WTC11 (cell line): Measurements from ENCODE around the gene PGAP6. TPM values are rescaled to one million over a fixed set of nuclear protein-coding genes. Genes with fewer than 3 reads are reported as not detected.

Source experiments
- ATAC-seq: fragments of 200-7000 bp; cut with Tn5 transposase; 2 replicates; pipeline ENCODE4 v1.10.0; 2021; ENCODE audit warnings: mild to moderate bottlenecking, moderate library complexity
- CTCF ChIA-PET: fragments of 300-600 bp; sonication (Branson Sonifier 250); formaldehyde crosslinking; loops from one replicate; lab custom pipeline; 2021; ENCODE audit warnings: antibody characterized with exemption; lab: Charles Lee
- POLR2A ChIA-PET: fragments of 350-600 bp; sonication (Branson Sonifier 250); formaldehyde crosslinking; loops from one replicate; lab custom pipeline; 2021; ENCODE audit warnings: antibody characterized with exemption; lab: Charles Lee
- DNase-seq: peaks from one replicate; pipeline ENCODE4 v3.0.0; 2021; ENCODE audit warnings: low spot score
- H3K27ac Mint-ChIP-seq: 2 replicates; pipeline ENCODE4 v1.8.0; 2021; ENCODE audit warnings: mixed read lengths
- H3K27me3 Mint-ChIP-seq: 2 replicates; pipeline ENCODE4 v1.8.0; 2021; ENCODE audit warnings: low read depth, mild to moderate bottlenecking, moderate library complexity, mixed read lengths
- H3K36me3 Mint-ChIP-seq: 2 replicates; pipeline ENCODE4 v1.8.0; 2021; ENCODE audit warnings: mixed read lengths
- H3K4me1 Mint-ChIP-seq: 2 replicates; pipeline ENCODE4 v1.8.0; 2022; ENCODE audit warnings: mixed read lengths
- H3K4me3 Mint-ChIP-seq: 2 replicates; pipeline ENCODE4 v1.8.0; 2021; ENCODE audit warnings: mild to moderate bottlenecking, moderate library complexity, mixed read lengths
- H3K9me3 Mint-ChIP-seq: 2 replicates; pipeline ENCODE4 v1.8.0; 2021; ENCODE audit warnings: mixed read lengths
- ATF2 ChIP-seq: sonication (generic); formaldehyde crosslinking; IDR thresholded peaks from 2 replicates; pipeline ENCODE4 v1.8.1; 2022; ENCODE audit warnings: low read depth, missing genetic modification reagents, borderline replicate concordance
- CTCF ChIP-seq: fragments of 200-600 bp; IDR thresholded peaks from 2 replicates; pipeline ENCODE4 v1.8.0; 2022; ENCODE audit warnings: antibody characterized with exemption
- E2F1 ChIP-seq: sonication (generic); formaldehyde crosslinking; IDR thresholded peaks from 2 replicates; pipeline ENCODE4 v1.8.0; 2022; ENCODE audit warnings: mild to moderate bottlenecking, missing genetic modification reagents
- E2F5 ChIP-seq: sonication (generic); formaldehyde crosslinking; IDR thresholded peaks from 2 replicates; pipeline ENCODE4 v1.8.1; 2022; ENCODE audit warnings: mild to moderate bottlenecking, moderate library complexity, missing genetic modification reagents
- ETV6 ChIP-seq: sonication (generic); formaldehyde crosslinking; IDR thresholded peaks from 2 replicates; pipeline ENCODE4 v1.8.1; 2022; ENCODE audit warnings: mild to moderate bottlenecking, missing genetic modification reagents
- GRHL2 ChIP-seq: fragments of 250-450 bp; sonication (Bioruptor Pico); IDR thresholded peaks from 2 replicates; pipeline ENCODE4 v1.8.0; 2022; ENCODE audit warnings: mild to moderate bottlenecking, moderate library complexity; ENCODE audit not compliant: insufficient replicate concordance, severe bottlenecking
- JAZF1 ChIP-seq: fragments of 250-450 bp; sonication (Bioruptor Pico); IDR thresholded peaks from 2 replicates; pipeline ENCODE4 v1.9.0; 2021; ENCODE audit warnings: moderate library complexity, mild to moderate bottlenecking, inconsistent platforms
- KAT7 ChIP-seq: sonication (generic); formaldehyde crosslinking; IDR thresholded peaks from 2 replicates; pipeline ENCODE4 v1.8.1; 2023; ENCODE audit warnings: missing genetic modification reagents, mild to moderate bottlenecking, borderline replicate concordance
- SMAD3 ChIP-seq: sonication (generic); formaldehyde crosslinking; IDR thresholded peaks from 2 replicates; pipeline ENCODE4 v1.8.0; 2022; ENCODE audit warnings: missing genetic modification reagents, mild to moderate bottlenecking, borderline replicate concordance
- SOX15 ChIP-seq: fragments of 250-450 bp; sonication (Bioruptor Pico); IDR thresholded peaks from 2 replicates; pipeline ENCODE4 v1.9.0; 2021; ENCODE audit warnings: mild to moderate bottlenecking
- USF1 ChIP-seq: sonication (generic); formaldehyde crosslinking; IDR thresholded peaks from 2 replicates; pipeline ENCODE4 v1.8.0; 2022; ENCODE audit warnings: mild to moderate bottlenecking, missing genetic modification reagents
- ZBTB43 ChIP-seq: sonication (generic); formaldehyde crosslinking; IDR thresholded peaks from 2 replicates; pipeline ENCODE4 v1.8.1; 2023; ENCODE audit warnings: mild to moderate bottlenecking, missing genetic modification reagents
- ZNF121 ChIP-seq: sonication (generic); formaldehyde crosslinking; IDR thresholded peaks from 2 replicates; pipeline ENCODE4 v1.8.0; 2023; ENCODE audit warnings: missing genetic modification reagents
- ZNF317 ChIP-seq: sonication (generic); formaldehyde crosslinking; IDR thresholded peaks from 2 replicates; pipeline ENCODE4 v1.8.1; 2023; ENCODE audit warnings: low read depth, mild to moderate bottlenecking, moderate library complexity, missing genetic modification reagents, borderline replicate concordance
- ZNF416 ChIP-seq: fragments of 250-450 bp; sonication (Bioruptor Pico); IDR thresholded peaks from 2 replicates; pipeline ENCODE4 v1.9.0; 2021; ENCODE audit warnings: mild to moderate bottlenecking, inconsistent platforms
- total RNA-seq: library from RNA; stranded (reverse); gene quantifications from 3 replicates; pipeline ENCODE4 v1.2.3, GENCODE V29; 2021
- TF ChIP-seq, protein P1 (sequence below): sonication (generic); formaldehyde crosslinking; IDR thresholded peaks from 2 replicates; pipeline ENCODE4 v1.8.1; 2022; ENCODE audit warnings: missing genetic modification reagents, borderline replicate concordance
- TF ChIP-seq, protein P2 (sequence below): sonication (generic); formaldehyde crosslinking; IDR thresholded peaks from 2 replicates; pipeline ENCODE4 v1.8.1; 2023; ENCODE audit warnings: mild to moderate bottlenecking, missing genetic modification reagents, borderline replicate concordance

Gene PGAP6
- total RNA-seq, 1 experiment from 2014 or later = 108 TPM

DNA sequence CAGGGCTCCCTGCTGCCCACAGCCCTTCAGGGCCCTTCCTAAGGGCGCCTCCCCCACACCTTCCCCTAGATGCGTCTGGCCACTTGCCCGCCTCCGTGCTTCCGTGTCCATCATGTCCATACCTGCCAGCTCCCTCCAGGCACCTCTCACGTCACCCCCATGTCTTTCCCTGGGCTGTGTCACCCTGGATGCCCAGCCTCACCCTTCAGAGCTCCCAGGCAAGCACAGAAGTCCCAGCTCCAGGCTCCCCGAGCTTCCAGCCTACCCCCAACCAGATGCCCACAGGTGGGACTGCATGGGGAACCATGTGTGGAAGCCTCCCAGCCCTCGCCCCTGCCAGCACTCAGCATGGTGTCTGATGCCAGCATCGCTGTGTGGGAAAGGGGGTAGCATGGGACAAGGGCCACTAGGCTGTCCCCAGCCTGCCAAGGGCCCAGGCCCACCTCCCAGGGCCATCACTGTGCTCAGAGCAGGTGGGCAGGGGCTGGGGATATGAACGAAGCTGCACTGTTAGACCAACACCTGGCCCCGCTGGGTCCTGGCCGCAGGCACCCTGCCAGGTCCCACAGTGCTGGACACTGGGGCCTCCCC is 27.4 kb downstream of the PGAP6 start:
- no peaks in the 10 kb centered on the region for H3K9me3 Mint-ChIP-seq
- H3K27ac Mint-ChIP-seq = no peak overlapping the region
- peak overlapping the region; percentile 42; the same call in 1 of the 2 replicates for H3K4me3 Mint-ChIP-seq
- POLR2A ChIA-PET = no interaction called here
- H3K27me3 Mint-ChIP-seq = no peaks in the 10 kb centered on the region; the same call in 1 of the 2 replicates
- DNase-seq = no peak
- TF ChIP-seq E2F1 (CRISPR knock-in tag) (no peak), ZNF416 (CRISPR knock-in tag) (no peak), CTCF (no peak), JAZF1 (CRISPR knock-in tag) (no peak)
- TF ChIP-seq, protein P1, sequence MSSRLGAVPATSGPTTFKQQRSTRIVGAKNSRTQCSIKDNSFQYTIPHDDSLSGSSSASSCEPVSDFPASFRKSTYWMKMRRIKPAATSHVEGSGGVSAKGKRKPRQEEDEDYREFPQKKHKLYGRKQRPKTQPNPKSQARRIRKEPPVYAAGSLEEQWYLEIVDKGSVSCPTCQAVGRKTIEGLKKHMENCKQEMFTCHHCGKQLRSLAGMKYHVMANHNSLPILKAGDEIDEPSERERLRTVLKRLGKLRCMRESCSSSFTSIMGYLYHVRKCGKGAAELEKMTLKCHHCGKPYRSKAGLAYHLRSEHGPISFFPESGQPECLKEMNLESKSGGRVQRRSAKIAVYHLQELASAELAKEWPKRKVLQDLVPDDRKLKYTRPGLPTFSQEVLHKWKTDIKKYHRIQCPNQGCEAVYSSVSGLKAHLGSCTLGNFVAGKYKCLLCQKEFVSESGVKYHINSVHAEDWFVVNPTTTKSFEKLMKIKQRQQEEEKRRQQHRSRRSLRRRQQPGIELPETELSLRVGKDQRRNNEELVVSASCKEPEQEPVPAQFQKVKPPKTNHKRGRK (CRISPR knock-in tag) = no peak
- TF ChIP-seq, all 79 proteins: peak for 0
- H3K36me3 Mint-ChIP-seq = peaks cover 6% of the 10 kb centered on the region; the same call in 1 of the 2 replicates
- peaks cover 6% of the 10 kb centered on the region for H3K4me1 Mint-ChIP-seq
- CTCF ChIA-PET = interaction anchor here (0.6 to 1.2 kb wide), 4 partner anchors 8 to 359 kb away, joined by 3 to 4 read pairs (median 4); no protein-coding TSS in a partner anchor
- no peak for ATAC-seq

GRCh38 chr16:353404-354290 is 28.1 kb downstream of the PGAP6 start:
- DNase-seq (no peak), ATAC-seq (peak; percentile 4)
- peaks cover 6% of the 10 kb centered on the region for H3K4me1 Mint-ChIP-seq
- no peaks in the 10 kb centered on the region; the same call in 1 of the 2 replicates for H3K27me3 Mint-ChIP-seq
- ChIA-PET CTCF (interaction anchor here (0.6 to 2.8 kb wide), 66 partner anchors 9 to 616 kb away, joined by 3 to 42 read pairs (median 5); partner anchors contain the start of genes ARHGDIG, FAM234A, HBM and LUC7L), POLR2A (interaction anchor here (1.0 to 1.2 kb wide), 3 partner anchors 16 to 300 kb away, joined by 3 to 5 read pairs (median 4); partner anchors contain the start of genes POLR3K and SNRNP25)
- H3K9me3 Mint-ChIP-seq = no peaks in the 10 kb centered on the region
- H3K36me3 Mint-ChIP-seq = peaks cover 6% of the 10 kb centered on the region; the same call in 1 of the 2 replicates
- peak overlapping the region; percentile 55 for H3K4me3 Mint-ChIP-seq
- H3K27ac Mint-ChIP-seq = no peak overlapping the region
- TF ChIP-seq SMAD3 (no peak), E2F5 (CRISPR knock-in tag) (no peak), ATF2 (CRISPR knock-in tag) (no peak), ETV6 (CRISPR knock-in tag) (no peak), USF1 (CRISPR knock-in tag) (no peak), GRHL2 (CRISPR knock-in tag) (no peak), ZBTB43 (CRISPR knock-in tag) (no peak), ZNF121 (CRISPR knock-in tag) (no peak), SOX15 (CRISPR knock-in tag) (no peak), KAT7 (CRISPR knock-in tag) (no peak), ZNF317 (CRISPR knock-in tag) (no peak)
- TF ChIP-seq, protein P2, sequence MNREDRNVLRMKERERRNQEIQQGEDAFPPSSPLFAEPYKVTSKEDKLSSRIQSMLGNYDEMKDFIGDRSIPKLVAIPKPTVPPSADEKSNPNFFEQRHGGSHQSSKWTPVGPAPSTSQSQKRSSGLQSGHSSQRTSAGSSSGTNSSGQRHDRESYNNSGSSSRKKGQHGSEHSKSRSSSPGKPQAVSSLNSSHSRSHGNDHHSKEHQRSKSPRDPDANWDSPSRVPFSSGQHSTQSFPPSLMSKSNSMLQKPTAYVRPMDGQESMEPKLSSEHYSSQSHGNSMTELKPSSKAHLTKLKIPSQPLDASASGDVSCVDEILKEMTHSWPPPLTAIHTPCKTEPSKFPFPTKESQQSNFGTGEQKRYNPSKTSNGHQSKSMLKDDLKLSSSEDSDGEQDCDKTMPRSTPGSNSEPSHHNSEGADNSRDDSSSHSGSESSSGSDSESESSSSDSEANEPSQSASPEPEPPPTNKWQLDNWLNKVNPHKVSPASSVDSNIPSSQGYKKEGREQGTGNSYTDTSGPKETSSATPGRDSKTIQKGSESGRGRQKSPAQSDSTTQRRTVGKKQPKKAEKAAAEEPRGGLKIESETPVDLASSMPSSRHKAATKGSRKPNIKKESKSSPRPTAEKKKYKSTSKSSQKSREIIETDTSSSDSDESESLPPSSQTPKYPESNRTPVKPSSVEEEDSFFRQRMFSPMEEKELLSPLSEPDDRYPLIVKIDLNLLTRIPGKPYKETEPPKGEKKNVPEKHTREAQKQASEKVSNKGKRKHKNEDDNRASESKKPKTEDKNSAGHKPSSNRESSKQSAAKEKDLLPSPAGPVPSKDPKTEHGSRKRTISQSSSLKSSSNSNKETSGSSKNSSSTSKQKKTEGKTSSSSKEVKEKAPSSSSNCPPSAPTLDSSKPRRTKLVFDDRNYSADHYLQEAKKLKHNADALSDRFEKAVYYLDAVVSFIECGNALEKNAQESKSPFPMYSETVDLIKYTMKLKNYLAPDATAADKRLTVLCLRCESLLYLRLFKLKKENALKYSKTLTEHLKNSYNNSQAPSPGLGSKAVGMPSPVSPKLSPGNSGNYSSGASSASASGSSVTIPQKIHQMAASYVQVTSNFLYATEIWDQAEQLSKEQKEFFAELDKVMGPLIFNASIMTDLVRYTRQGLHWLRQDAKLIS (CRISPR knock-in tag) = no peak
